Measurements from ENCODE around the gene OOSP1. TPM values are rescaled to one million over a fixed set of nuclear protein-coding genes. Genes with fewer than 3 reads are reported as not detected.

OOSP1 gene
- total and polyA plus RNA-seq, 10 of the 15 experiments (the other 5 are each of a cell fraction or from before 2014, with no cell fraction given), result not detected

DNA sequence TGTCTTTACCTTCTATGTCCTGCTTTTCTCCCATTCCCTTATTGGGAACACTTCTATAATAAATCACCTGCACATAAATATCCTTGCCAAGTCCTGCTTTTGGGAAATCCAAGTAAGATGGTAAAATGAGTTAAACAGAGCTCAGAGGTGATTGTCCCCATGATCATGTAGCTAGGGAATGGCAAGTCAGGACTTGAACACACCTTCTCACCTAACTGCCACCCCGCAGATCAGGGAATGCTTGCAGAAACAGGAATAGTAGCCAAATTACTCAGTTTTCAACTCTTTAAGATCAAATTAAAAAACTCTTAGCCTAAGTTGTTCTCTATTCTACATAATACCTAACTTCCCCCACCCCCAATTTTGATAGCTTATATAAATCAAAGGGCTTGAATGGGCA, 43.6 kb upstream of the OOSP1 start (continued):
- no peak for TF ChIP-seq EED (IDR thresholded peaks at IDR 0.05; ENCODE audit: low read depth)
- no peak for TF ChIP-seq YBX1 (IDR thresholded peaks at IDR 0.05)
- TF ChIP-seq ZZZ3 (IDR thresholded peaks at IDR 0.05; ENCODE audit: control insufficient read depth, insufficient read length, low read depth), result no peak
- TF ChIP-seq SMAD5 (IDR thresholded peaks at IDR 0.05; ENCODE audit: low read depth), result no peak
- no peak for TF ChIP-seq IKZF2 (IDR thresholded peaks at IDR 0.05)

DNA sequence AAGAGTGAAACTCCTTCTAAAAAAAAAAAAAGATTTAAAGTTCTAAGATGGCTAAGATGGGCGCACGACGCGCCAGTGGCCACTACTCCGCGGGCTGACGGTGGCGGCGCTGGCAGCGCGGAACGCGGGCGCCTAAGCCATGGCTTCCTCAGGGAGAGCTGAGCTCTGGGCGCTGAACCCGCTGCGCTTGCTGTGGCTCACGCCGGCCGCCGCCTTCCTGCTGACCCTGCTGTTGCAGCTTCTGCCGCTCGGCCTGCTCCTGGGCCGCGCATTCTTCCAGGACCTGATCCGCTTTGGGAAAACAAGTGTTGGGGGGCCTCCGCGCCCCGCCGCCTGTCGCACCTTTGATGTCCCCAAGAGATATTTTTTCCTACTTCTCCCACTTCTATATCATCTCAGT, 40.2 kb upstream of the OOSP1 start:
- intact Hi-C loops (cut with micrococcal nuclease; ENCODE audit: unreplicated experiment), result no loop called here
- TF ChIP-seq ZNF207 (IDR thresholded peaks at IDR 0.05; ENCODE audit: borderline replicate concordance) (no peak), MXI1 (IDR thresholded peaks at IDR 0.05; ENCODE audit: low read depth, low read length) (no peak), POLR2AphosphoS5 (IDR thresholded peaks at IDR 0.05; ENCODE audit: low read length) (no peak)
- H3K4me1 ChIP-seq (ENCODE audit: control insufficient read depth, insufficient read depth, low read length), result no peaks in the 10 kb centered on the region
- ChIA-PET RAD21 (ENCODE audit: unreplicated experiment) (no interaction called here), POLR2A (no interaction called here), SMC1A (ENCODE audit: uncharacterized antibody, unreplicated experiment) (no interaction called here), CTCF (no interaction called here)
- ATAC-seq, result no peak
- no peak overlapping the region for H3K4me2 ChIP-seq (ENCODE audit: control insufficient read depth, insufficient read depth)
- 86% methylated on average over 27 of the region's 31 CpGs for WGBS (ENCODE audit: insufficient coverage, insufficient replicate concordance, low lambda C conversion rate, missing lambda C conversion rate)
- no peak overlapping the region for H3K9ac ChIP-seq (ENCODE audit: control insufficient read depth, insufficient read depth, low read length)
- H4K20me1 ChIP-seq (ENCODE audit: control insufficient read depth, insufficient read depth), result no peaks in the 10 kb centered on the region
- DNase-seq (ENCODE audit: low read depth, low spot score), result no peak
- no peak overlapping the region for H3K27ac ChIP-seq (ENCODE audit: control insufficient read depth, insufficient read depth)
- no peaks in the 10 kb centered on the region for H3K27me3 ChIP-seq (replicated peaks in 1 of 2; ENCODE audit: control insufficient read depth in 2 of 2, insufficient read depth in 2 of 2, low read length in 1 of 2)
- in situ Hi-C loops (cut with MboI), result no loop called here
- no peaks in the 10 kb centered on the region for H3K36me3 ChIP-seq (ENCODE audit: control insufficient read depth in 2 of 2, insufficient read depth in 2 of 2, low read length in 1 of 2)
- no peak overlapping the region for H3K4me3 ChIP-seq
- H2AFZ ChIP-seq (ENCODE audit: control insufficient read depth, low read depth, low read length), result no peak overlapping the region
- no peaks in the 10 kb centered on the region for H3K9me3 ChIP-seq (replicated peaks; ENCODE audit: control insufficient read depth, insufficient read depth, low read length)
- no TSS peak for BruUV-seq (replicated peaks)
- no peaks in the 10 kb centered on the region for H3K79me2 ChIP-seq (ENCODE audit: control insufficient read depth, insufficient read depth, low read length)
- no peak for FAIRE-seq

DNA sequence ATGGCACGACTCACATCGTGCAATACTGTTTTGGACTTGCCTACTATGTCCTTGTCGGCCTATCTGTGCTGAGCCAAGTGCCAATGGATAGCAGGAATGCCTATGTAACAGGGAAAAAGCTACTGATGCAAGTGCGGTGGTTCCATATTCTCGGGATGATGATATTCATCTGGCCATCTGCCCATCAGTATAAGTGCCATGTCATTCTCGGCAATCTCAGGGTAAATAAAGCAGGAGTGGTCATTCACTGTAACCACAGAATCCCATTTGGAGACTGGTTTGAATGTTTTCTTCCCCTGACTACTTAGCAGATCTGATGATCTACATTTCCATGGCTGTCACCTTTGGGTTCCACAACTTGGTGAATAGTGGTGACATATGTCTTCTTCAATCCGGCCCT, 39.6 kb upstream of the OOSP1 start:
- H3K27ac ChIP-seq (ENCODE audit: control insufficient read depth, insufficient read depth), result no peak overlapping the region
- ChIA-PET CTCF (no interaction called here), RAD21 (ENCODE audit: unreplicated experiment) (no interaction called here), POLR2A (no interaction called here), SMC1A (ENCODE audit: uncharacterized antibody, unreplicated experiment) (no interaction called here)
- WGBS (ENCODE audit: insufficient coverage, insufficient replicate concordance, low lambda C conversion rate, missing lambda C conversion rate), result 22% methylated on average over 7 of the region's 7 CpGs
- intact Hi-C loops (cut with micrococcal nuclease; ENCODE audit: unreplicated experiment), result no loop called here
- no TSS peak for BruUV-seq (replicated peaks)
- DNase-seq (ENCODE audit: low read depth, low spot score) (no peak), ATAC-seq (no peak), FAIRE-seq (no peak)
- H2AFZ ChIP-seq (ENCODE audit: control insufficient read depth, low read depth, low read length), result no peak overlapping the region
- H3K9ac ChIP-seq (ENCODE audit: control insufficient read depth, insufficient read depth, low read length), result no peak overlapping the region
- H3K4me1 ChIP-seq (ENCODE audit: control insufficient read depth, insufficient read depth, low read length), result no peaks in the 10 kb centered on the region
- H4K20me1 ChIP-seq (ENCODE audit: control insufficient read depth, insufficient read depth), result no peaks in the 10 kb centered on the region
- no peaks in the 10 kb centered on the region for H3K79me2 ChIP-seq (ENCODE audit: control insufficient read depth, insufficient read depth, low read length)
- H3K9me3 ChIP-seq (replicated peaks; ENCODE audit: control insufficient read depth, insufficient read depth, low read length), result no peaks in the 10 kb centered on the region
- no peaks in the 10 kb centered on the region for H3K36me3 ChIP-seq (ENCODE audit: control insufficient read depth in 2 of 2, insufficient read depth in 2 of 2, low read length in 1 of 2)
- H3K4me2 ChIP-seq (ENCODE audit: control insufficient read depth, insufficient read depth), result no peak overlapping the region
- no peaks in the 10 kb centered on the region for H3K27me3 ChIP-seq (replicated peaks in 1 of 2; ENCODE audit: control insufficient read depth in 2 of 2, insufficient read depth in 2 of 2, low read length in 1 of 2)
- no peak overlapping the region for H3K4me3 ChIP-seq
- in situ Hi-C loops (cut with MboI), result no loop called here
- no peak for TF ChIP-seq SREBF2 (IDR thresholded peaks at IDR 0.05; ENCODE audit: low read length)
- no peak for TF ChIP-seq CBFB (IDR thresholded peaks at IDR 0.05; ENCODE audit: low read depth)
- no peak for TF ChIP-seq NFXL1 (IDR thresholded peaks at IDR 0.05; ENCODE audit: borderline replicate concordance)
- TF ChIP-seq SIX5 (IDR thresholded peaks at IDR 0.05; ENCODE audit: low read depth, low read length, severe bottlenecking), result no peak
- TF ChIP-seq PAX8 (IDR thresholded peaks at IDR 0.05), result no peak
- TF ChIP-seq, protein P1, sequence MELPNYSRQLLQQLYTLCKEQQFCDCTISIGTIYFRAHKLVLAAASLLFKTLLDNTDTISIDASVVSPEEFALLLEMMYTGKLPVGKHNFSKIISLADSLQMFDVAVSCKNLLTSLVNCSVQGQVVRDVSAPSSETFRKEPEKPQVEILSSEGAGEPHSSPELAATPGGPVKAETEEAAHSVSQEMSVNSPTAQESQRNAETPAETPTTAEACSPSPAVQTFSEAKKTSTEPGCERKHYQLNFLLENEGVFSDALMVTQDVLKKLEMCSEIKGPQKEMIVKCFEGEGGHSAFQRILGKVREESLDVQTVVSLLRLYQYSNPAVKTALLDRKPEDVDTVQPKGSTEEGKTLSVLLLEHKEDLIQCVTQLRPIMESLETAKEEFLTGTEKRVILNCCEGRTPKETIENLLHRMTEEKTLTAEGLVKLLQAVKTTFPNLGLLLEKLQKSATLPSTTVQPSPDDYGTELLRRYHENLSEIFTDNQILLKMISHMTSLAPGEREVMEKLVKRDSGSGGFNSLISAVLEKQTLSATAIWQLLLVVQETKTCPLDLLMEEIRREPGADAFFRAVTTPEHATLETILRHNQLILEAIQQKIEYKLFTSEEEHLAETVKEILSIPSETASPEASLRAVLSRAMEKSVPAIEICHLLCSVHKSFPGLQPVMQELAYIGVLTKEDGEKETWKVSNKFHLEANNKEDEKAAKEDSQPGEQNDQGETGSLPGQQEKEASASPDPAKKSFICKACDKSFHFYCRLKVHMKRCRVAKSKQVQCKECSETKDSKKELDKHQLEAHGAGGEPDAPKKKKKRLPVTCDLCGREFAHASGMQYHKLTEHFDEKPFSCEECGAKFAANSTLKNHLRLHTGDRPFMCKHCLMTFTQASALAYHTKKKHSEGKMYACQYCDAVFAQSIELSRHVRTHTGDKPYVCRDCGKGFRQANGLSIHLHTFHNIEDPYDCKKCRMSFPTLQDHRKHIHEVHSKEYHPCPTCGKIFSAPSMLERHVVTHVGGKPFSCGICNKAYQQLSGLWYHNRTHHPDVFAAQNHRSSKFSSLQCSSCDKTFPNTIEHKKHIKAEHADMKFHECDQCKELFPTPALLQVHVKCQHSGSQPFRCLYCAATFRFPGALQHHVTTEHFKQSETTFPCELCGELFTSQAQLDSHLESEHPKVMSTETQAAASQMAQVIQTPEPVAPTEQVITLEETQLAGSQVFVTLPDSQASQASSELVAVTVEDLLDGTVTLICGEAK (IDR thresholded peaks at IDR 0.05; ENCODE audit: borderline replicate concordance), result no peak
- TF ChIP-seq HDAC6 (IDR thresholded peaks at IDR 0.05; ENCODE audit: unreplicated experiment), result no peak
- no peak for TF ChIP-seq POLR2AphosphoS2 (IDR thresholded peaks at IDR 0.05; ENCODE audit: low read depth, low read length)
